NT2/D1 (cell line): ENCODE measurements around the gene PKP4.

Experiments used
- SUZ12 ChIP-seq: IDR thresholded peaks from 2 replicates; pipeline ENCODE4 v1.6.1; 2011; ENCODE audit not compliant: insufficient read length, insufficient read depth; ENCODE audit errors: extremely low read depth
- YY1 ChIP-seq: IDR thresholded peaks from 2 replicates; pipeline ENCODE4 v1.6.1; 2011; ENCODE audit not compliant: insufficient read length, insufficient read depth
- ZNF274 ChIP-seq: IDR thresholded peaks from 2 replicates; pipeline ENCODE4 v1.6.1; 2011; ENCODE audit warnings: mild to moderate bottlenecking, low read depth, low read length

GRCh38 chr2:158510887-158511286, 54.1 kb downstream of the PKP4 start:
- TF ChIP-seq YY1 (no peak), SUZ12 (no peak), ZNF274 (no peak)
